Colon (tissue), 2 donors: ENCODE results near the gene NOTCH2.
"Not testable (repeated sequence)": the region's sequence is repeated elsewhere in the genome, so short reads cannot be mapped to it uniquely, and the experiment has no call there.

Source experiments
- FAIRE-seq: peaks from 2 replicates; lab custom pipeline; 2012; peaks lifted over from hg19 to GRCh38; lab: Jason Lieb, UNC
- donor health status: control.
- donor health status: control.

The NOTCH2 gene

DNA sequence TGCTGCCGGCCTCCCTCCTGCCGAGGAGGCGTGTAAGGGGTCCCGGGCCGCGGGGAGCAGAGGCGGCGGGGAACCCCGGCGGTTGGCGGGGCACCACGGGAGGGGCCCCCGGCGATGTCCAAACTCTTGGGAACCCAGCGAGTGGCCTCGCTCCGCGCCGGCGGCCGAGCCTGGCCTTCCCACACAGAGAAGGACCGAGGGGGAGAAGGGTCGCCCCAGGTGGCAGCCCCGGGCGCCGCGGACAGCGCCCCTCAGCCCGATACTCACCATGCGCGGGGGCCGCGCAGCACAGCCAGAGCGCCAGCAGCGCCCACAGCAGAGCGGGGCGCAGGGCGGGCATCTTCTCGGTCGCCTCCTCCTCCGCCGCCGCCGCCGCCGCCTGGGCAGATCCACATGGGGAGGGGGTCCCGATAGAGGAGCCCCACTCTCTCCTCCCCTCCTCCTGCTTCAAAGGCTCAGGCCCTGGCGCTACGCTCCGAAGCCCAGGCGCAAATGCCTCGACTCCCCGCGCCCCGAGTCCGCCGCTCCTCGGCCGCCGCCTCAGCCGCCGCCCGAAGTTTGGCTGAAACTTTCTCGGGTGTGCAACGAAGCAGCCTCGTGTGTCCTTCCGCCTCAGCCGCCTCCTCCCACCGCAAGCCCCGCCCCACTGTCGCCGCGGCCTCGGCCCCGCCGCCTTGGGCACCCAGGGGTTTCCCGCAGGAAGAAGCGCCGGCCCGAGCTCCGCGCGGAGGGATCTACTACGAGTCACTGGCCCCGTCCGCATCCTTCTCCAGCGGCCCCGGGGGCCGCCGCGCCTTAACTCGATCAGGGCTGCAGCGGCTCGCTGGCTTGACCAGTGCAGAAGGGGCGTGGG is at the start of gene NOTCH2:
TSS of gene NOTCH2 (minus strand) at position 596 of the 853 bp plus-strand sequence. CDS start at position 340, 256 bp downstream.
- not testable (repeated sequence) for FAIRE-seq

DNA sequence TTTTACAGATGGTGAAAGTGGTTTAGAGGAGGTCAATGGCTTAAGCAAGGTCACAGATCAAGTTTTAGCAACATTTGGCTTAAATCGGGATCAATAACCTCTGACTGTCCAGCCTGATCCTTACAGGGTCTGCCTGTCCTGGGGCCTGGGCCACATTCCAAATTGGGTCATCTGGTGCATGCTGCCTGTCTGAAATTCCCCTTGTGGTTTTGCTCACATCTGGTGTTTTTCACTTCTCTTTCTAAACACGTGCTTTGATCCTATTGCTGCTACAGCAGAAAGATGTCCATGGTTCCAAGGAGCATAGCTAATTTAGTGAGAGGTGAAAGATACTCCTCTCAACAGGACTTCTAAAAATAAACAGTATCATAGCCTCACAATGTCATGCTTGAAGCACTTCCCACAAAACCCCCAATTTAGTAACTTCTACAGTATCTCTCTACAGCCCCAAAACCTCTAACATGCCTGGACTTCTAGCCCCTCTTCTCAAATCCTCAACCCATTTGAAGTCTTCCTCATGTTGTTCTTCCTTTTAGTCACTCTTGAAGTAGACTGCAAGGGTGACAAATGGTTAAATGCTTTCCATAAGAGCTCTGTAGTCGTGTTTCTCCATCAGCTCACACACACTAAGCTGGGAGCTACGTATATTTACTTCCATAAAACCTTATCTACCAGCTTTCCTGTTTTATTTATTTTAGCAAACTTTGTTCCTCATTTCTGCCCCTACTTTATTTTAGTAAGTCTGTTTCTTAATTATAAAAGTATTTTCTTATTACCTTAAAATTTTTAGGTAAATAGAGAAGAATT is 48.1 kb upstream of the NOTCH2 start:
- FAIRE-seq = not testable (repeated sequence)

DNA sequence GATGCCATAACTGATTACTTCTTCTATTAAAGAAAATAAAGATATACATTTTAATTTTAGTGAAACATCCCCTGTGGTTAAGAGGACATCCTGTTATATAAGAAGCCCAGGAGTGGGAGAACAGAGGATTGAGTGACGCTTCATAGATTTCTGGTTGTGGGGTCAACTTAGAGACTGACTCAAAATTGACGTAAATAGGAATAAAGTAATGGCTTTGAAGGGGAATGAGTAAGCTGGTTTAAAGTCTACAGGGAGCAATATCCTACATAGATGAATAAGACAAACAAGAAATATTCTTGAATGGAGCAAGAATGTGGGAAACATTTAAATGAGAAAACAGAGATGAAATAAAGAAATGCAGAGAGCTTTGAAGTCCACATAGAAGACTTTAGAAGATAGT is 46.6 kb upstream of the NOTCH2 start:
- FAIRE-seq = not testable (repeated sequence)

DNA sequence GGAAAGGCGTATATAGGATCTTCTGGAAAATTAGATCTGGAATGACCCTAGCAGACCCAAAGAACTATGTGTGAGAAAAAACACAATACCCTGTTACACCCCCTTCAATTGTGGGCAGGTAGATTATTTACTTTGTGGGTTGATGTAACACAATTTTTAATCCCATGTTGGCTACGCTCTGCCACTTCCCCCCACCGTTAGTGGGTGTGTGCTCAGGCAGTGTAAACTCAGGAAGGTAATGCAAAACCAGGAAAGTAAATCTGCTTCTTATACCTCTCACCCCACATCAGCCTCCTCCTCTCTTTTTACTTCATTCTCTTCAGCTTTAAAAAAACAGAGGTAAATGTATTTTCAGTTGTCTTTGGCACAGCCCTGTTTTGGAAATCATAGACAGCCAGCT is 43.7 kb upstream of the NOTCH2 start:
- FAIRE-seq = not testable (repeated sequence)

DNA sequence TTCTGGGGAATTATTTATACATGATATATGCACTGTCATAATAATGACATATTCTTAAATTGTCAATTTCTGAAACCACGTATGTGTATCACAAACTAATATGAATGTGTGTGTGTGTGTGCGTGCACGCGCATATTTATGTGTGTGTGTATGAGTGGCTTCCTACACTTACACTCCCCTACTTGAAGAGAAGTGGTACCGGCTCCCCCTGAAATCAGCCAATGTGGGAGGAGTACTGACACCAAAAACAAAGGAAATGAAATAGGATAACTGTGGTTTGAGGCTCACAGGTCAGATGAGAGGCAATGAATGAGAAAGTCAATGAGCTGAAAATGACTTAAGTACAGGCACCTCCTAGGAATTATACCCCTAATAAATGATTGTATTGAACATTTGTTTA is 42.8 kb upstream of the NOTCH2 start:
- not testable (repeated sequence) for FAIRE-seq

DNA sequence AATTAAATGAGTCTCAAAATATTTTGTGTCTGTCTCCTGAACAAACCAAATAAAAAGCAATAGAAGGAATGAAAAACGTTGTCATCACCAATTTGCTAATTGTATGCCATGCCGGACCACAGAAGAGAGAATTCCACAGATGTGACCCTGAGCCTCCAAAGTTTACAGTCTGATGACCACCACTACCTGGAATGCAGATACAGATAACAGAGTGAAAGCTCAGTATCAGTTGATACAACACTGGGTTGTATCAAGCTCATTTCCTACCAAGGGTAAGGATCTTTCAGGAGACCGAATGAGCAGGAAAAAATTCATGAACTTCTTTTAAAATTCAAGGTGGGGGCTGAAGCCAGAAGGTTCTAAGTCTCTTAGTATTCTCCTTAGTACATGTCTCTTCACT is 42.3 kb upstream of the NOTCH2 start:
- FAIRE-seq = not testable (repeated sequence)

DNA sequence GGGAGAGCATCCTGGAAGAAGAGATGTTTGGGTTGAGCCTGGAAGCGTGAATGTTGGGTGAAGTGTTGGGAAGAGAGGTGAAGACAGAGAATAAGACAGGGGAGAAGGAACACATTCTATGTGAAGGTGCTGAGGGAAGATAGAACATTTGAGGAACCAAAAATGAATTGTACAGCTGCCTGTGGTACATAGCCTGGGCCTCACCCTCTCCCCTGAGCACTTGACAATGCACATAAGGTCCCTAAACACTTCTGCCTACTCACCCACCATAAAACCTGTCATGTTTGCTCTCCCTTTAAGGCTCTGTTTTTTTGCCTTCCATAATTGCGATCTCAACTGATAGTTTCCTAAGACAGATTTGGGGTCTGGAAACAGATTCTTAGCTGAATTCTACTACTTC is 41.5 kb upstream of the NOTCH2 start:
- FAIRE-seq = not testable (repeated sequence)

DNA sequence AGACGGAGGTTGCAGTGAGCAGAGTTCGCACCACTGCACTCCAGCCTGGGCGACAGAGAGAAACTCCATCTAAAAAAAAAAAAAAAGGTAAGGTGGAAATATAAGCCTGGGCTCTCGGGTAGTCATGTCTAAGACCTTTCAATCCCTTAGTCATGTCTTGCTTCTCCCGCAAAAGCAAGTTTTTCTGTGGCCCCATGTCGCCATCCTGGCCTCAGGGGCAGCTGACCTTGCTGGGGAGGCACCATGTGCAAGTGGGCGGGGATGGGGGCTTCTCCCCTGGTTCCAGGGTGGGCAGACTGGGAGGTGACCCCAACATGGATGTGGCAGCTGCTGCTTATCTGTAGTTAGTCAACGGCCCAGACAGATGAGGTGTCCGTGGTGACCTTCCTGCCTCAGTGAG is 40.2 kb upstream of the NOTCH2 start:
- not testable (repeated sequence) for FAIRE-seq

DNA sequence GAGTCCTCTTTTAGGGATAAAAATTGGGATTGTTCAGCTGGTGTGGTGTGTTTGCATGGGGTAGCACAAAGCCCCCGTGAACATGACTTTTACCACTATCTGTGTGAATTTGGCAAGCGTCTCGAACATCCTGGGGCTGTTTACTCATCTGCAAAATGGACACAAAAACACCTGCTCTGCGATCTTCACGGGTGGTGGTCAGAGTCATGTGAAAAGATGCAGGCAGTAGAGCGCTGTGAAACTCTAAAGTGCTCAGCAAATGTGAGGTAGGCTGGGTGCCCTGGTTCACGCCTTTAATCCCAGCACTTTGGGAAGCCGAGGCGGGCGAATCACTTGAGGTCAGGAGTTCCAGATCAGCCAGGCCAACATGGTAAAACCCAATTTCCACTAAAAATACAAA is 39.7 kb upstream of the NOTCH2 start:
- not testable (repeated sequence) for FAIRE-seq

DNA sequence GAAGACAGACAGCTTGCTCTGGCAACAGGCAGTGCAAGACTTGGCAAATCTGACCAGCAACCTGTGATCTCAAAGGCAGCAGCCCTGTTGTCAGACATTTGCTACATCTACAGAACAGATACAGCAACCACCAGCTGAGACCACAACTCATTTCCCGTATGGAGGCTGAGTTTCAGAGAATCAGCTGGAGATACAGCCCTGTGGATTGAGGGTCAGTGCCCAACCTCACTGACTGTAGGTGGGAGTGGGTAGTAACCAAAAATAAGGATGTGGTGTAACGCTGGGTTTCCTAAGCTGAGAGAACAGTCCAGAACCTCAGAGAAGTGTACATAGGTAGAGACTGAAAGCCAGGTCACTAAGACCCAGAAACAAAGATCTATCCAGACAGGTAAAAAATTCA is 35.8 kb upstream of the NOTCH2 start:
- FAIRE-seq = not testable (repeated sequence)

DNA sequence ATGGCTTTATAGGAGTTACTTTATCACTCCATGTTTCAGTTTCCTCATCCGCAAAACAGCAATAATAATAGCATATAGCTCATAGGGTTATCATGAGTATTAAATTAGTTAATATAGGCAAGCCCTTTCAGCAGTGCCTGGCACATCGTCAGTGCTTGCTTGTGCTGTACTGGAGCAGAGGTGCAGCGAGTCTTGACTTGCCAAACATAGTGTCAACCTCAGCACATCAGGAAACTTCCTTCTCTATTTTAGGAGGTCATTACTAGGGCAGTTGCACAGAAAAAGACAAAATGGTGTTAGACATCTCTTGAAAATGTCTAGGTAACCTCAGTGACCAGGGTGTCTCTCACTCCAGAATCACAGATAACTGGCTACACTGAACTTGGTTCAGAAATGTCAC is 34.3 kb upstream of the NOTCH2 start:
- FAIRE-seq = not testable (repeated sequence)

DNA sequence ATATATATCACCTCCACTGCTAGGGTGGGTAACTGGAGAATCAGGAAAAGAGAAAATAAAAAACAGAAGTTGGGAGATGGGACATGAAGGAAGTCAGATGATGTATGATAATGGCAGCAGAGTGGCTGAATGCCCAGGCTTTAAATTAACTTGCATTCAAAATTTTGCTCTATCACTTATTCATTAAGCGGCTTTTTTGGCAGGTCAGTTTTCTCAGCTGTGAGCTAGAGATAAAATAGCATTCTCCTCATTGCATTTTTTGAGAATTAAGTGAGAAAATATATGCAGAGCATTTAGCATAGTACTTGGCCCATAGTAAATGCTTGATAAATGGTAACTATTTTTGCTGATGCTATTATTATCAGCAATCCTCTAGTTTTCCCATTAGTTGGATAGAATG is 32.1 kb upstream of the NOTCH2 start:
- FAIRE-seq = not testable (repeated sequence)

DNA sequence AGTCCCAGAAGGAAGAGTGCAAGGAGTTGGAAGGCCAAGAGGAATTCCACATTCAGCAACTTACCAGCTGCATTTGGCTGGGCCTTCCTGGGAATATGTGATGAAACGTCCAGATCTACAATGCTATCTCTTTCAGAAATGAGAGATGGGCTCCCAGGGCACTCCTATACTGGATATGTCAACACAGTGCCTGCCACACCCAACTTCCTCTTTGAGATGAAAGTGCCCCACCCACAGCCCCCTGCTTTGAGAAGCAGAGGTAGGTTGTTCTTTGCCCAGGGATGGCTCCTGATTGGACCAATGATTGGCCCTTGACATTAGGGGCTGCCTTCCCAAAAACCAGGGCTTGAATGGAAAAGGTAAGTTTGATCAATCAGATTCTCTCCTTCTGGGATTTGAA is 31.1 kb upstream of the NOTCH2 start:
- not testable (repeated sequence) for FAIRE-seq

DNA sequence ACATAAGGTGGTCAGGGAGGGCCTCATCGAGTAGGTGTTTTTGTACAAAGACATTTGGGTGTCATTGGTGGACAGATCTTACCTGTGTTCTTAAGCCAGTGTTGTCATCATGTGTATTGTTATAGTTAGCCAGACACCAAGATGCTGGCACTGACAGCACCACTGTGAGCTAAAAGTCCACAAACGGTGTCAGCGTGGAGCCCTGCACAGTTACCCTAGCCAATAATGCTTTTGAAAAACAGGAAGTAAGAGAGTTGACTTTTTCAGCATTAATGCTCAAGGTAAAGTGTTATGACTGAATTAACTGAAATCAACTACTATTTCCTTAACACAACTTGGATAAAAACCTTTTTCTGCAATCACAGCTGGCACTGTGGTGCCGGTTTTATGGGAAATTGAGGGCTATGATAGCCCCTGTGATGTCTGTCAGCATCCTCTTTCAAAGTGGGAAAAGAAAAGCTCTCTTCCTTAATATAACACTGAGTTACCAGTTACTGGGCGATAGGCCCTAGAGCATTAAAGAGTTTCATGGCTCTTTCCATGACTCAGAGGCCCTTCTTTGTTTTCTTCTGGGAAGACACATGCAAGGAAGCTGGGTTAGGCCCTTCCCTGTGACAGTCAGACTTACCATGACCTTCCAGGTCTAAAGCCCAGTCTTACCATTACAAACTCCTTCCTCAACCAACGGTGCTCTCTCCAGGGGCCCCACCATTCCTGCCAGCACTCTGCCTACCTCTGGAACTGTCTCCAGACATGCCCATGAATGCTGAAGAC is 29.7 kb upstream of the NOTCH2 start:
- not testable (repeated sequence) for FAIRE-seq

DNA sequence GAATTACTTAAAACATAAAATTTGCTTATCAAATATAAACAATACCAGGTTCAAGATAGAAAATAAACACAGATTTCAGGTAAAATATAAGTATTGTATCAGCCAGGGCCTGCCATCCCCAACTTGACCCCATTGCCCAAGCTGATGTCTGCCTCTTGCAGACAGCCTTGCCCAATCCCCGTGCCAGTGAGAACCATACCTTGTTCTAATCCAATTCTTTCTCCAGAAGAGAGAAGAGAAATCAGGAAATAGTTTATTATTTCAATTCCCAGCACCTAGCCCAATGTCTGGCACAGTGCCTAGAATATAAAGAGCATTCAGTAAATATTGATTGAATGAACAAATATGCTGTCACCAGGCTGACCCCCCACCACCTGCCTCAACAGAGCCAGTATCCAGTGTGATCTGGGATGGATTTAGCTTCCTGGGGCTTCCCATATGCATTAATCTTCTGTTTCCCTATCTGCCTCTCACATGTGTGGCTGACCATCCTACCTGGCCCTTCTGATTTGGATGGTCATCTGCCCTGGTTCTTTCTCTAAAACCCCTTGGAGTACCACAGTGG is 27.6 kb upstream of the NOTCH2 start:
- not testable (repeated sequence) for FAIRE-seq

DNA sequence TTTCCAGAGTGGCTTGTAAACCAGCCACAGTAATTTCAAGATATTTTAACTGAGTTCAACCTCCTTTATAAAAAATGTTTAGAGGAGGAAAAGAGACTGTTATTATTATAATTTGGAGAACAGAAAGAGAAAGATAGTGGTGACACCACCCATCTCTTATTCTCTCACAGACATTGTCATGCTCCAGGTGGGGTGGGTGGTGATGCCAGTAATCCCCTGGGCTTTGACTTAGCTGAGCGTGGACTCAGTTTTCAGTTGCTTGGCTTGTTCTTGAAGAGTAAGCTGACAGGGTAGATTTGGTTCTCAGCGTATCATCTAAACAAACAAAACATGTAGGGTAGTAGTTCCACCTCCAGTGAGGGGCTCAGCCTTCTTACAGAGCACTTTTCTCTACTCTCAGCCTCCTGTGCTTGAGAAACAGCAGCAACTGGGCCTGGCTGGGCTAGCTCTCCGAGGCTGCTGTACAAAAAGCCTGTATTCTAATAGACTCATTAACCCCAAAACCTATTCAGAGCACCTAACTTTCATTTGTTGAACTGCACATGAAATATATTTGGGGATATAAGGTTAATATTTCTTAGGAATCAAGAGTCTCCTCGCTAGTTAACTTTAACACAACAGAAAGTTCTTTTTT is 24.2 kb upstream of the NOTCH2 start:
- FAIRE-seq = not testable (repeated sequence)

DNA sequence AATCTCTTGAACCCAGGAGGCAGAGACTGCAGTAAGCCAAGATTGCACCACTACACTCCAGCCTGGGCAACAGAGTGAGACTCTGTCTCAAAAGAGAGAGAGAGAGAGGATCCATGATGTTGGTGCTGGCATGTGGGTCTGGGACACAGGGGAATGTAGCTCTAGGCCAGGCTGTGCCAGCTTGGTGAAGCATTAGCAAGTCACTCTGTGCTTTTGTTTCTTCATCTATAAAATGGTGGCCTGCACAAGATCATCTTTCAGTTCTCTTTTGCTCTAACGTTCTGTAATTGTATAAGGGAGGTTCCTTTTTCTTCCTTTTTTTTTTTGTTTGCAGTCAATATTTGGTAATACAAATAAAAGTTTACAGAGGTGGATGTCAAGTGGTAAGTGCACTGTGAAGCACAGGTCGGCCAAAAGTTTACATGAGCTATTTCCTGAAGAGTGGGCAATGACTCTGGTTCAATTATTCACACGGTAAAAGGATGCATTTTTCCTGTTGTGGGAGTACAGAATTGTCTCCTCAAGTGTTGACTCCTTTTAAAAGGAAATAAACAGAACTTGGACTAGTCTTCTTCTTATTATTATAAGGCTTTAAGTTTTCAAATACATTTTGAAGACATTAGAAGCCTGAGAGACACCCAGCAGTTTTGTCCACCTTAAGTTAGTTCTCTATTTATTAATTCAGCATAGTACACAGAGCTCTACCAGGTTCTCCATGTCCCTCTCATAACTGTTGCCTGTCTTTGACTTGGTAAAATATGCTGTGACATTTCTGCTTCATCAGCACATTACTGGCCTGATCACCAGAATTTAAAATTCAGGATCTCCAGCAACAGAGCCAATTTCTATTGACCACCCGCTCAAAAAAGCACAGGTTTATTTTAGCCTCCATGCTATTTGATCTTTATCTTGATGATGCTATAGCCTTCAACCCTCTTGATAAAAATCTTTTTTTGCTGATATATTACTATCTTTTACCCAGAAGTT is 23.1 kb upstream of the NOTCH2 start:
- FAIRE-seq = not testable (repeated sequence)

DNA sequence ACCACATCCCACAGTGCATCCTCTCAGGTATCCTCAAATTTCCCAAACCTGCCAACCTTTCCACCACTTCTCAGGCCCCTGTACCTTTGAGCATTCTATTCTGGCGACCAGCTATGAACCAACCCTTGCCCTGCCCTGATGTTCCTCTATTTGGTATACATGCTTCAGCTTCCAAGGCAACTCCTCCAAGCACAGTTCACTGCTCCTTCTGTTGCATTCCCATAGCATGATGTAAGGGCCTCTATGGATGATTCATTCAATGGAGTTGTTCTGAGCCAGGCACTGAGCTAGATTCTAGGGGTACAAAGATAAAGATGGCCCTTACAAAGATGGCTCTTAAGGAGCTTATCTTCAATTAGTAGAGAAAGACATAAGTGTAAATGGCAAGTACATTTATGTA is 21.4 kb upstream of the NOTCH2 start:
- FAIRE-seq = not testable (repeated sequence)

DNA sequence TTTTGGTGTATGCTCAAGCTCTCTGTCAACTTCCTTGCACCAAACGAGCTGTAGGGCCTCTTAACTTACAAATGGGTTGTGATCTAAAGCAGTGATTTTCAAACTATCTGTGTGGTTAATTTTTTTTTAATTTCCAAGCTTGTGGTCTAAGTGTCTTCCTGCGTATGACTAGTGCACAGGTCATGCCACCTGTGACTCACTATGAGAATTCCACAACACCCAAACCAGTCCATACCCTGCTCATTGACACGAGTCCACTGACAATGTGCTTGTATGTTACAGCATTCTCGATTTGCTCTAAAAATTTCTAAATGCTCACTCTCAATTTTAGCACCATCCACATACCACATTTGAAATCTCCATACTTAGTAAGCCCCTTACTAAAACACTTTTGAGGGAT is 18.5 kb upstream of the NOTCH2 start:
- not testable (repeated sequence) for FAIRE-seq

DNA sequence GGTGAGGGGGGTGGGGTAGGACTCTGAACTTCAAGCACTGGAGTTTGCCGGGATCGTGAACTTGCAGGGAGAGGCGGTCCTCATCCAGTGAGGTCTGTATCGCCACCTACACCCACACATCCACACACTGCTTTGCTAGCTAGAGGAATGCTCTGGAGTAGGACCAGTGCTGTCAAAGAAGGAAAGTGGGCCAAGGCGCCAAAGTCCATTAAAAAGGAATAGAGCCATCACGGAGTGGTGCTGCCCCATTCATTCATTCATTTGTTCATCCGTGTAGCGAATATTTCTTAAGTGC is 405 bp upstream of the NOTCH2 start:
- FAIRE-seq = not testable (repeated sequence)
